KOPT-K1 (cell line): ENCODE measurements around the gene LSMEM2.
"Not testable (repeated sequence)": the region's sequence is repeated elsewhere in the genome, so short reads cannot be mapped to it uniquely, and the experiment has no call there.

Source experiments
- H3K27ac ChIP-seq: fragments of 200-600 bp; sonication (generic); 2 replicates; pipeline ENCODE4 v1.5.1; 2016; ENCODE audit warnings: antibody characterized with exemption, mild to moderate bottlenecking, low read depth, low read length; ENCODE audit not compliant: poor library complexity, severe bottlenecking
- H3K36me3 ChIP-seq: fragments of 200-600 bp; sonication (generic); 2 replicates; pipeline ENCODE4 v1.5.1; 2017; ENCODE audit warnings: antibody characterized with exemption, mild to moderate bottlenecking, low read length, moderate library complexity; ENCODE audit not compliant: insufficient read depth
- H3K9me3 ChIP-seq: fragments of 200-600 bp; sonication (generic); 2 replicates; pipeline ENCODE4 v1.5.1; 2017; ENCODE audit warnings: antibody characterized with exemption, low read length, mild to moderate bottlenecking; ENCODE audit not compliant: insufficient read depth, poor library complexity, severe bottlenecking

The LSMEM2 gene

DNA sequence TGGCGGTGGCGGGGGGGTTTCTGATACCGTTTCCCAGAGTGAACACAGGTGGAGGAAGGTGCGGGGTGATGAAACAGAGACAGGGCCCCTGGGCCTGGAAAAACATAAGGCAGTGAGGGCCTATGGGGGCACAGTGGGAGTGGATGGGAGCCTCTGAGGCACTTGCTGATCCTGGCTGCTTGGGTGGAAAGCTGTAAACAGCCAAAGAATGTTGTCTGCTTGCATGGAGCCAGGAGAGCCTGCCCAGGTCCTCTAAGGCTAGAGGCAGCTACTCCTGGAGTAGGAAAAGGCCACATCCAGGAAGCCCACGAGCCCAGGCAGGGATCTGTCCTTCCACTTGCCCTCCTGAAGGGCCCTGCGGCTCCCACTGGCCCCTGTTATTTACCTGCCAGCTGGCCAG lies 12.9 kb upstream of the LSMEM2 start:
- Histone ChIP-seq H3K27ac (no peak overlapping the region), H3K9me3 (no peaks in the 10 kb centered on the region), H3K36me3 (no peaks in the 10 kb centered on the region)

DNA sequence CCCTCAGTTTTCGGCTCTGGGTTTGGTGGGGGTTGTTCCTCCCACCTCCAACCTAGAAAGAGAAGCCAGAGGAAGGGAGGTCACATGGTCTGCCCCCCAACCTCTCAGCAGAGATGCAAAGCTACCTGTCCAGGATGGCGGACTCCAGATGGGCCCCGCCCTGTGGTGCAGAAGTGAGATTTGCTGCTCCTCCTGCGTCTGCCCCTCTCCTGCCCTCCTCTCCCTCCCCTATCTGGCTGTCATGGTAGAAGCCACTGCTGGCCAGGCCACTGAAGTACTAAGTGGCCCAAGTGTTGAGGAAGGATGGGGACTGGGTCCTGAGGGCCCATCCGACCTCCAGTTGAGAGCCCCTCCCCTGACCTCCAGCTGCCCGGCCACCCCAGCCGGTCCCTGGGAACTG lies 12.1 kb upstream of the LSMEM2 start:
- H3K27ac ChIP-seq, result no peak overlapping the region
- no peaks in the 10 kb centered on the region for H3K36me3 ChIP-seq
- no peaks in the 10 kb centered on the region for H3K9me3 ChIP-seq

DNA sequence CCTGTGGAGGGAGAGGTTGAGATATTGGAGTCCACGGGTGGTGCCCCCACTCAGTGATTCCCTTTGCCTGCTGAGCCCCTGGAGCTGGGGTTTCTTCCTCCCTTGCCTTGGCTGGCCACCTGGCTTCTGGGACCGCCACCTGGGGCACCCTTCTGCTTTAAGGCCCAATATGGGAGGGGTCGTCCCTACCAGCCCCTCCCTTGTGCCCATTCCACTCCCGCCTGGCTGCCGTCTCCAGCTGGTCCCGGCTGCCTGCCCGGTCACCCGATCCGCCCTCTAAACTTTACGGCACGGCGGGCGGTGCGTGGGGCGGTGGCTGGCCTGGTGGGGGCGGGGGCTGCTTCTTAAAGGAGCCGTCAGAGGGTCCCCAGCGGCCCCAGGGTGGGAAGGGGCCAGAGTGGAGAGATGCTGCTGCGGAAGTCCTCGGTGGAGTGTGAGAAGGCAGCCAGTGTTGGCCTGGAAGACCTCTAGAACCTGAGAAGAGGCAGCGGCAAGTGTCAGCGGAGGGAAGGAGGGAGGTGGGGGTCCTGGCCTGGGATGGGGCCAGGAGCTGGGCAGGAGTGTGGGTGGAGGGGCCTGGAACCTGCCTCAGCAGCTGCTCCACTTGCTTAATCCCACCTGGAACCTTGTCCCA lies 11.5 kb upstream of the LSMEM2 start:
- no peaks in the 10 kb centered on the region for H3K36me3 ChIP-seq
- no peak overlapping the region for H3K27ac ChIP-seq

DNA sequence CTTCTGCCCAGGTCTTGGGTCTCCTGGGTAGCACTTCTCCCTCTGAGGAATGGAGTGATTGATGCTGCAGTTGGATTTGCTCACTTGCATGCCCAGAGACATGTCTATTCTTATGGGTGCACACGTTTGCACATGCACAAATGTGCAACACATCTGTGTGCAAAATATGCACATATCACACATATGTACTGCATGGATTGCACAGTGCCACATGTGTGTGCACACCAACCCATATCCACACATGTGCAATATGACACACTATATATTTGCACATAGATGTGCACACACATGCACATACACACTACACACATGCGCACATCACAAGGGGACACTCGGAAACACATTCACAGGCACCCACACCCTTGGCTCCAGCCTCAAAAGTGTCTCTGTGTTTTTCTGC lies 10.6 kb upstream of the LSMEM2 start:
- H3K36me3 ChIP-seq, result no peaks in the 10 kb centered on the region
- no peak overlapping the region for H3K27ac ChIP-seq
- no peaks in the 10 kb centered on the region for H3K9me3 ChIP-seq

More for the DNA sequence above, 11.5 kb upstream of the LSMEM2 start:
- H3K9me3 ChIP-seq, result no peaks in the 10 kb centered on the region

DNA sequence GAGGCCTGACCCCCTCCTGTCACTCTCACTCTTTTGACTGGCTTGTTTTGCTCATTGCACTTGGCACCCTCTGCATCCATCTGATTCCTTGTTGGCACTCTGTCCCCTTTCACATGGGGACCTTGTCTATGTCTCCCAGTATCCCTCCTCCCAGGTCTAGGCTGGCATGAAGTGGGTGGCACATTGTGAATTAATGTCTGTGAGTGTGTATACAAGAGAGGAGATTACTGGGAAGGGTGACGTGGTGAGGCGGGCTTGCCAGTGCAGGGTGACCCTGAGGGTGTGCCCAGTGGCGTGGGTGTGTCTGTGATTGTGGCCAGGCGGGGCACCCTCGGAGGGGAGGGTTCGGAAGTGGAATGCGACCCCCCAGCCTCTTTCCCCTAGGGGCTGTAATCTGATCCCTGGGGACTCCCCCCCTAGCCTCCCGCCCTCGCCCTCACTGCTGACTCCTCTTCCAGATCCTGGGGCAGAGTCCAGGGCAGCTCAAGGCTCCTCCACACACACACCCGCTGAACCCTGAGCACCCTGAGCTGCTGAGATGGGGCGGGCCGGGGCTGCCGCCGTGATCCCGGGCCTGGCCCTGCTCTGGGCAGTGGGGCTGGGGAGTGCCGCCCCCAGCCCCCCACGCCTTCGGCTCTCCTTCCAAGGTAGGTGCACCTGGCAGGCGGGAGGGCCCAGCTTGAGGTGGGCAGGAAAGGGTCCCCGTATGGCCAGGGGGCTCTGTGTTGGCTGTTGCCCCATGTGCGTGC lies 10.0 kb upstream of the LSMEM2 start, which contains the start of gene SEMA3B:
TSS of gene SEMA3B (plus strand) at position 445 of the 749 bp plus-strand sequence. CDS start at position 539, 94 bp downstream.
- Histone ChIP-seq H3K36me3 (no peaks in the 10 kb centered on the region), H3K27ac (no peak within 1 kb of the TSS), H3K9me3 (no peaks in the 10 kb centered on the region)

DNA sequence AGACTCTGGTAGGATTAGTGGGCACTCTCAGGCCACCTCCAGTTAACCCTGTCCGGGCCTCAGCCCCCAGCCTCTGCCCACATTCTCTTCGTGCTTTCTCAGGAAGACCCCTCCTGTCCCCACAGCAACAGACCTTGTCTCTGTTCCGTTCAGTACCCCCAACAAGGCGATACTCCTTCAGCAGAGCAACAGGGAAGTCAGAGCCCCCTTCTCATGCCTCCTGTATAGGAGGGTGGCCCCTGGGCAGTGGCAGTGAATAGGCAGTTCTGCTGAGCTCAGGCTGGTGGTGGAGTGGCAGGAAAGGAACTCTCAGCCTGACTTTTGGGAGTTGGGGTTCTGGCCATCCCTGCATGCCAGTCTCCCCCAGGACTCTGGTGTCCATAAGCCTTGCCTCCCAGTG lies 9.4 kb upstream of the LSMEM2 start:
- no peaks in the 10 kb centered on the region for H3K36me3 ChIP-seq
- no peak overlapping the region for H3K27ac ChIP-seq
- H3K9me3 ChIP-seq, result no peaks in the 10 kb centered on the region

DNA sequence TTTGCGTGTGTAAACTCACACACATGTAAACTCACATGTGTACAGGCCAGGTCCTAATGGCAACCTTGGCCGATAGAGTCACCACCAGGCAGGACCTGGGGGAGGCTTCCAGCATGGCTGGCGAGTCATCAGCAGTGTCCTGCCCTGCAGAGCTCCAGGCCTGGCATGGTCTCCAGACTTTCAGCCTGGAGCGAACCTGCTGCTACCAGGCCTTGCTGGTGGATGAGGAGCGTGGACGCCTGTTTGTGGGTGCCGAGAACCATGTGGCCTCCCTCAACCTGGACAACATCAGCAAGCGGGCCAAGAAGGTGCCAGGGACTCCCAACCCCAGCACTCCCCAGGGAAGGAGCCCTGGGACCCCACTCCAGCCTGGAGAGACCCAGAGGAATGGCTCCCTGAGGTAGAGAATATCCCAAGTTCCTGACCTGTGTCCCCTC lies 8.9 kb upstream of the LSMEM2 start:
- Histone ChIP-seq H3K9me3 (no peaks in the 10 kb centered on the region), H3K27ac (no peak overlapping the region), H3K36me3 (no peaks in the 10 kb centered on the region)

DNA sequence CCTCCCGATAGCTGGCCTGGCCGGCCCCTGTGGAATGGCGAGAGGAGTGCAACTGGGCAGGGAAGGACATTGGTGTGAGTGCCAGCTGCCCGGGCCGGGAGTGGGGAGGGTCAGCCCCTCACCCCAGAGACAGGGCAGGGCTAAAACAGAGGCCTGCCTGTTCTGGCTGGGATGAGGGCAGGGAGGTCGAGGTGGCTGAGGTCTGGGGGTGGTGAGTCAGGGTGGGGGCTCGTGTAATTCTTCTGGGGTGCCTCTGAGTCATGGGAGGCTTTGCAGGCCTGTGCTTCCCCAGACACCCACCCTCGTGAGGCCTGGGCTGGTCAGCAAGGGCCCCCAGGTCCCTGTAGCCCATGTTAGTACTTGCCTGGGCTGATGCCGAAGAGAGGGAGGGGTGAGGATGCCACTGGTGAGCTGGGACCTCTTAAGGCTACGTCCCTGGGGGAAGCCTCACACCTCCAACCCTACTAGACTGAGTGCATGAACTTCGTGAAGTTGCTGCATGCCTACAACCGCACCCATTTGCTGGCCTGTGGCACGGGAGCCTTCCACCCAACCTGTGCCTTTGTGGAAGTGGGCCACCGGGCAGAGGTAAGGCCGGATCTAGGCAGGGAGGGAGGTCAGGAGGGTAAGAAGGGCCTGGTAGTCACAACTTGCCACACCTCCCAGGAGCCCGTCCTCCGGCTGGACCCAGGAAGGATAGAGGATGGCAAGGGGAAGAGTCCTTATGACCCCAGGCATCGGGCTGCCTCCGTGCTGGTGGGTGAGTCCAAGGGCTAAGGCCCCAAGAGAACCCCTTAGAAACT lies 8.3 kb upstream of the LSMEM2 start:
- H3K9me3 ChIP-seq, result no peaks in the 10 kb centered on the region
- no peaks in the 10 kb centered on the region for H3K36me3 ChIP-seq
- no peak overlapping the region for H3K27ac ChIP-seq

DNA sequence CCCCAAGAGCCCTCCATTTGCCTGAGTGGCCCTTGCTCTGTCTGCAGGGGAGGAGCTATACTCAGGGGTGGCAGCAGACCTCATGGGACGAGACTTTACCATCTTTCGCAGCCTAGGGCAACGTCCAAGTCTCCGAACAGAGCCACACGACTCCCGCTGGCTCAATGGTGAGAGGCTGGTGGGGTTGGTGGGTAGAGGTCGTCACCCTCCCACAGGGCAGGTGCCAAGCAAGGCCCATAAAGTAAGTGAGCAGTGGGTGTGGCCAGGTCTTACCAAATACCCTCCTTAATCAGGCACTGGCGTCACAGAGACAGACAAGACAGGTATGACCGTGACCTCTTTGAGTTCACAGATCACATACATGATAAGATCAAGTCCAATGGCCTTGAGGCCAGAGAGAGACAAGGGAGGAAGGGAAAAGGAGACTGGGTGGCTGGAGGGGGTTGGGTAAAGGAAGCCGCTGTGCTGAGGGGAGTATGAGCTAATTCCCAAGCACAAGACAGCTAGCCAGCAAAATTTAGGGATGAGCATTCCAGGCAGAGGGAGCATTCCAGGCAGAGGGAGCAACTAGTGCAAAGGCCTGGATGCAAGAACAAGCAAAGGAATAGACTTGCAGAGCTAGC lies 7.5 kb upstream of the LSMEM2 start:
- Histone ChIP-seq H3K36me3 (no peaks in the 10 kb centered on the region), H3K9me3 (no peaks in the 10 kb centered on the region), H3K27ac (no peak overlapping the region)

DNA sequence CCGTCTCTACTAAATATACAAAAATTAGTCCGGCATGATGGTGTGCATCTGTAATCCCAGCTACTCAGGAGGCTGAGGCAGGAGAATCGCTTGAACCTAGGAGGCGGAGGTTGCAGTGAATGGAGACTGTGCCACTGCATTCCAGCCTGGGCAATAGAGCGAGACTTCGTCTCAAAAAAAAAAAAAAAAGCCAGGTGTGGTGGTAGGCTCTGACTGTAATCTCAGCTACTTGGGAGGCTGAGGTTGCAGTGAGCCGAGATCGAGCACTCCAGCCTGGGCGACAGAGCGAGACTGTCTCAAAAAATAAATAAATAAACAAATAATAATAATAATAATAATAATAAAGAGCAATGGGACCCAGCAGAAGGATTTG lies 6.4 kb upstream of the LSMEM2 start:
- not testable (repeated sequence) for H3K36me3 ChIP-seq, H3K9me3 ChIP-seq, H3K27ac ChIP-seq

DNA sequence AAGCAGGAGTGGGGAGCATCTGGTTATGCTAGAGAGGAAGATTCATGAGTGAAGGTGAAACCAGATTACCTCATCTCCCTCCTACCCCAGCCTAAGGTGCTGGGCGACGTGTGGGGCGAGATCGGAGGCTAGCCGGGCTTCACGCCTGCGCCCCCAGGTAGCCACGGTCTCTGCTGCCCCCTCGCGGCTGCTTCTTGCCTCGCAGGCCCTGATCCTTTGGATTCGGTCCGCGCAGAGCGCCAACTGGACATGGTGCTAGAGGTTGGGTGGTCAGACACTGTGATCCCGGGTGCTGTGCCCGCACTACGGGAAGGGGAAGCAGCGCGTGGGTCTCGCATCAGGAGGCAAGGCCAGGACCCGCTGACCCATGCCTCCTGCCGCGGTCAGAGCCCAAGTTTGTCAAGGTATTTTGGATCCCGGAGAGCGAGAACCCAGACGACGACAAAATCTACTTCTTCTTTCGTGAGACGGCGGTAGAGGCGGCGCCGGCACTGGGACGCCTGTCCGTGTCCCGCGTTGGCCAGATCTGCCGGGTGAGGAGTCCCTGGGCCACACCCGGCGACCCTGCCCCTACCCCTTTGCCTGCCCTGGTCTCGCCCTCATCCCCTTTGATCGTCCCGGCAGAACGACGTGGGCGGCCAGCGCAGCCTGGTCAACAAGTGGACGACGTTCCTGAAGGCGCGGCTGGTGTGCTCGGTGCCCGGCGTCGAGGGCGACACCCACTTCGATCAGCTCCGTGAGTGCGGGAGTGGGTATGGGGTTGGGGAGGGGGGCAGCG lies 5.8 kb upstream of the LSMEM2 start:
- no peaks in the 10 kb centered on the region for H3K36me3 ChIP-seq
- no peak overlapping the region for H3K27ac ChIP-seq
- no peaks in the 10 kb centered on the region for H3K9me3 ChIP-seq

DNA sequence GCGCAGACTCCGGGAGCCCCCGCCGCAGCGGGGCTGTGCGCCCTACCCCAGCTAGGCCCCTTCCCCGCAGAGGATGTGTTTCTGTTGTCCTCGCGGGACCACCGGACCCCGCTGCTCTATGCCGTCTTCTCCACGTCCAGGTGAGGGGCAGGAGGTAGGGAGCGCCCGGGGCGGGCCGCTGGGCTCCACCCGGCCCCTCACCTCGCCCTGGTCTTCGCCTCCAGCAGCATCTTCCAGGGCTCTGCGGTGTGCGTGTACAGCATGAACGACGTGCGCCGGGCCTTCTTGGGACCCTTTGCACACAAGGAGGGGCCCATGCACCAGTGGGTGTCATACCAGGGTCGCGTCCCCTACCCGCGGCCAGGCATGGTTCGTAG lies 5.2 kb upstream of the LSMEM2 start:
- no peak overlapping the region for H3K27ac ChIP-seq
- no peaks in the 10 kb centered on the region for H3K36me3 ChIP-seq
- H3K9me3 ChIP-seq, result no peaks in the 10 kb centered on the region

DNA sequence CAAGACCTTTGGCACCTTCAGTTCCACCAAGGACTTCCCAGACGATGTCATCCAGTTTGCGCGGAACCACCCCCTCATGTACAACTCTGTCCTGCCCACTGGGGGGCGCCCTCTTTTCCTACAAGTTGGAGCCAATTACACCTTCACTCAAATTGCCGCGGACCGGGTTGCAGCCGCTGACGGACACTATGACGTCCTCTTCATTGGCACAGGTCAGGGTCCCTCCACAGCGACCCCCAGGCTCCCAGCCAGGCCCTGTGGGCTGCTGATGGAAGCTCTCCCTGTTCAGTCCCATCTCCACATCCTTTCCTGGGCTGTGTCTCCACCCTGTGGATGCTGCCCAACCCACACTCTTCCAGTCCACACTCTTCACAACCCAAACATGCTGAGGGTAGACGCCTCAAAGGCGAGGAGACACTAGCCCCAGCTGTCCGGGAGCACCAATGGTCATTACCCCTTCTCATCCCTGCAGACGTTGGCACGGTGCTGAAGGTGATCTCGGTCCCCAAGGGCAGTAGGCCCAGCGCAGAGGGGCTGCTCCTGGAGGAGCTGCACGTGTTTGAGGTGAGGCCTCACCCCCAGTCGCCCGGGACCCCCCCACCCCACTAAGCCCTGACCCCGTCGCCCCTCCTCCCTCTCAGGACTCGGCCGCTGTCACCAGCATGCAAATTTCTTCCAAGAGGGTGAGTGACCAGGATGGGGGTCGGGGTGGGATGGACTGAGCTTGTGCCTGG lies 4.3 kb upstream of the LSMEM2 start:
- no peaks in the 10 kb centered on the region for H3K36me3 ChIP-seq
- no peaks in the 10 kb centered on the region for H3K9me3 ChIP-seq
- no peak overlapping the region for H3K27ac ChIP-seq
